ENCODE data around the gene GBX1. TPM values are rescaled to one million over a fixed set of nuclear protein-coding genes. Genes with fewer than 3 reads are reported as not detected.

GBX1 gene
- total and polyA plus RNA-seq, 5 experiments from 2014 or later = not detected

DNA sequence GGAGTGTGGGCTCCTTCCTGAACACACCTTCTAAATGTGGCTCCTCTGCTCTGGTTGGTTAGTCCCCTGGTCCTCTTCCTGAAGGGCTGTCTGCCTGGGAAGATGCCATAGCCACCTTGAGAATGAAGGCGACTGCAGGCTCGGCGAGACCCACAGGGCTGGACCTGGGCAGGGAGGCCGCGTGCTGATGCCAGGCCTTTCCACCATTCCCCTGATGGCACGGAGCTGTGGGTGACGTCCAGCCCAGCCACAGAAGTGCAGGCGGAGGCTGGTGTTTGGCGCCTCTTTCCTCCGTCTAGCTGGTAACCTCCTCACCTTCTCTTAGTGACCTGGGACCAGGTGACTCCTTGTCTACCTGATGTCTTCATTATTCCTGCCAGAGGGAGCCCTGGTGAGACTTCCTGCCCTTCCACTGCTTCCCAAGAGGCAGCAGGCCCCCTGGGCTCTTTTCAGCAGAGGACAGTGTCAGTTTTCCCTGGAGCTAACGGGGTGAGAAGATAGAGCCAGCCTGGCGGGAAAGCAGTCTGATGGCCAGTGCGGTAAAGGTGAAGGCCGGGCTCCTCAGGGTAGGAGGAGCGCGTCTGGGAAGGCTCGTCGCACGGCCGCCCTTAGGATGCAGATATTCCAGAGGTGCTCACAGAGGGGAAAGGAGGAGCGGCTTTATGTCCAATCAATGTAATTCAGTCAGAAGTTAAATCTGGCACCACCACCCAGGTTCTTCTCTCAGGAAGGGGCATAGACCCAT, 34.9 kb downstream of the GBX1 start:
- H3K27me3 Mint-ChIP-seq = peaks cover 0 to 1% (median 0%) of the 10 kb centered on the region in 5 donors
- DNase-seq = no peak
- no peak for ATAC-seq
- H3K4me1 Mint-ChIP-seq = no peaks in the 10 kb centered on the region
- H3K27ac Mint-ChIP-seq = no peak overlapping the region
- POLR2A ChIA-PET = no interaction called here
- no peak overlapping the region for H3K4me3 Mint-ChIP-seq
- peaks cover 0 to 43% (median 2%) of the 10 kb centered on the region in 3 donors for H3K36me3 Mint-ChIP-seq
- no peaks in the 10 kb centered on the region for H3K9me3 Mint-ChIP-seq

GRCh38 chr7:151131592-151132293, 35.8 kb downstream of the GBX1 start:
- no peak for DNase-seq
- H3K36me3 Mint-ChIP-seq = peaks cover 0 to 43% (median 2%) of the 10 kb centered on the region in 3 donors

GRCh38 chr7:151131224-151131591, 36.3 kb downstream of the GBX1 start:
- peaks cover 0 to 1% (median 0%) of the 10 kb centered on the region in 5 donors for H3K27me3 Mint-ChIP-seq
- DNase-seq = no peak
- ATAC-seq = no peak
- POLR2A ChIA-PET = no interaction called here
- H3K9me3 Mint-ChIP-seq = no peaks in the 10 kb centered on the region
- no peak overlapping the region for H3K4me3 Mint-ChIP-seq
- H3K4me1 Mint-ChIP-seq = no peaks in the 10 kb centered on the region
- no peak overlapping the region for H3K27ac Mint-ChIP-seq
- H3K36me3 Mint-ChIP-seq = peaks cover 0 to 38% (median 2%) of the 10 kb centered on the region in 3 donors

More at GRCh38 chr7:151131592-151132293, 35.8 kb downstream of the GBX1 start:
- Mint-ChIP-seq H3K9me3 (no peaks in the 10 kb centered on the region), H3K4me3 (no peak overlapping the region), H3K27ac (peak overlapping the region in 1 of 10 donors; percentile 6), H3K4me1 (no peaks in the 10 kb centered on the region), H3K27me3 (peaks cover 0 to 1% (median 0%) of the 10 kb centered on the region in 5 donors)
- no peak for ATAC-seq
- POLR2A ChIA-PET = no interaction called here

DNA sequence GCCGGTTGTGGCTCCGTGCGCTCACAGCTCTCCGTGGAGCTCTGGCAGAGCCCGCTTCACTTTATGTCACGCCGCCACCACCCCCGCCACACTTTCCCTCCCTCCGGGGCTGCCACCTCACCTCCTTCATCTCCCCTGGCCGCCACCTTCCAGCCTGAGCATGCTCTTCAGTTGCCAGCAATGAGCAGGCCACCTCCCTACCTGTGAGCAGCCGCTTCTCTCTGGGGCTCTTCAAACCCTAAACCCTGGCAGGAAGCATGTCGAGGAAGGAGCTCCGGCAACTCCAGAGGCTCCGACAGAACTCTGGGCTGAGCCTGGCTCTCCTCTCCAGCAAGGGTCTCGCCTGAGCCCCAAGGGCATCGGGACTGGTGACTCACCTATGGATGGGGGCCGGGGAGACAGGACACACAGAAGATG, 36.7 kb downstream of the GBX1 start:
- Mint-ChIP-seq H3K9me3 (no peaks in the 10 kb centered on the region), H3K4me1 (no peaks in the 10 kb centered on the region), H3K27me3 (peaks cover 0 to 1% (median 0%) of the 10 kb centered on the region in 5 donors), H3K36me3 (peaks cover 0 to 36% (median 2%) of the 10 kb centered on the region in 3 donors), H3K4me3 (no peak overlapping the region), H3K27ac (no peak overlapping the region)
- POLR2A ChIA-PET = no interaction called here
- ATAC-seq = no peak
- no peak for DNase-seq

DNA sequence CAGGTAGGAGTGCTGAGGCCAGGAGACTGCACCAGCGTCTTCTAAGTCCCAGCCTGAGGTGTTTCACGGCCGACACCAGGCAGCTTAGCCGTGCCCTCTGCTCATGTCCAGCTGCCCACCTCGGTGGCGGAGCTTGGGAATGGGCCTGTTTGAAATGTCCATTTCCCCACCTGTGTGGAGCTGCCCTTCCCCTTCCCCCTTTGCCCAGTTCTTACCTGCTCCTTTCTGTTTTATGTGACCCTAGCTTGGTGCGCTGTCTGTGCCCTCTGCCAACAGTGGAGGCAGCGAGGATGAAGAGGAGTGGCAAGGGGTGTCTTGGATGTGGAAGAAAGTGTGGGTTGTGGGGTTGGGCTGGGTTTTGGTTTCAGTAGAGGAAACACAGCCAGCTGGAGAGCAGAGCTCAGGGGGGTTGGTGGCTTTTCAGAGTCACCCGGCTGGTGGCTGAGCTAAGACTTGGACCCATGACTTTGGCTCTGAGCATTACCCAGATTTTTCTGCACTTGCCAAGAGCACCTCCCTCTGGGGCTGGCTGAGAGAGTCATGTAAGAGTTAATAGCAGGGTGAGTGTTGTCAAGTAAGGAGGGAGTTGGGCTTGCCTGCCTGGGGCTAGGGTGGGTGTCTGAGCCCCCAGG, 37.4 kb downstream of the GBX1 start:
- peaks cover 0 to 8% (median 0%) of the 10 kb centered on the region in 5 donors for H3K27me3 Mint-ChIP-seq
- no peaks in the 10 kb centered on the region for H3K4me1 Mint-ChIP-seq
- peaks cover 0 to 35% (median 3%) of the 10 kb centered on the region in 3 donors for H3K36me3 Mint-ChIP-seq
- DNase-seq (no peak), ATAC-seq (no peak)
- POLR2A ChIA-PET = no interaction called here
- no peaks in the 10 kb centered on the region for H3K9me3 Mint-ChIP-seq
- H3K27ac Mint-ChIP-seq = no peak overlapping the region
- no peak overlapping the region for H3K4me3 Mint-ChIP-seq

DNA sequence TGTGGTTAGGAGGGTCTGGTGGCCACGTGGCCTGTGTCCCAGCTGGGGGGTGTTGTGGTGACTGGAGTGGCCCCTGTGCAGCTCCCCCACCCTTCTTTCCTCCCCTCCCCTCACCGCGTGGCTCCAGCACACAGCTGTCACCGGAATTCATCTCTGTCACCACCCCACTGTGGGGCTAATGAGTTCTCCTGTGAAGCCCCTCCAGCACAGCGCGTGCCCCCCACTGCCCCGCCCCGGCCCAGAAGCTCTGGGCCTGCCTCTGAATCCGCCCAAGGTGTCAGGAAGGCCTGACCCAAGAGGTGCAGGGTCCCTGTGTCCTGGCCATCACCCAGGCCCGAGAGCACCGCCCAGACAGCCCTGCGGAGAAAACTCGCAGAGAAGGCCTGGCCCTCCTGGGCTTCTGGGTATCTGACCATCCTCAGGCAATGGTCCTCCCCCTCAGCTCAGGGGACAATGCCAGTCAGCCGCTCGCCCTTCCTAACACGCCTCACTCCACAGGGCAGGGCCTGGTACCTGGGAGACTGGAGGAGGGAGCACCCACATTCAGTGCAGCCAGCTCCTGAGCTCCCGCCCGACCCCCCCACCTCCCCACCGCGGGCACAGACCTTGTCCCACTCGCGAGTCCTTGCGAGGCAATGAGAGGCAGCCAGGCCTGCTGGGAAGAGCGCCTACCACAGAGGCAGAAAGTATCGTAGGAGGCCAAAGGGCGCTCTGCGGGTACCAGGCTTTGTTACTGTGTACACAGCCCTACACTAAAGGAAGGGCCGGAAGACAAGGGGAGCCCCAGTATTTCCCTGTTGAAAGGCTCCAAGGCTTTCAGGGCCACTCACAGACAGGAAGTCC, 38.2 kb downstream of the GBX1 start:
- Mint-ChIP-seq H3K4me3 (no peak overlapping the region), H3K27me3 (peaks cover 0 to 12% (median 0%) of the 10 kb centered on the region in 5 donors), H3K27ac (no peak overlapping the region), H3K9me3 (no peaks in the 10 kb centered on the region), H3K4me1 (no peaks in the 10 kb centered on the region), H3K36me3 (peaks cover 0 to 34% (median 7%) of the 10 kb centered on the region in 3 donors)
- POLR2A ChIA-PET = no interaction called here
- ATAC-seq = no peak
- no peak for DNase-seq

DNA sequence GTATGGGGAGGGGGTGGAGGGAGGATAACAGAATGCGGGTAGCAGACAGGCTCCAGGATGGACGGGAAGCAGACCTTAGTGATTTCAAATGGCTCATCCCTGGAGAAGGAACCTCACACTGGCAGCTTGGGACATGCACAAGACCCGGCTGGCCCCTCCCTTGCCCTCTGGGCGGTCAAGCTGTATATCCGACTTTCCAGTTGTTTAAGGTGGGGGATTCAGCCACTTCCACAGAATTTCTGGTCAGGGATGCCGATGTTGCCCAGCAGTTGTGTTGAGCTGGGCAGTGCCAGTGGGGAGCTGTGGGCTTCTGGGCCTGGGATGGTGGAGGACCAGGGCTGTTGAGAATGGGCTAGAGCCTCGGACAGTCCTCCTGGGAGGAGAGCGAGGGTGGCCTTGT, 38.8 kb downstream of the GBX1 start:
- peak overlapping the region in 1 of 10 donors; percentile 40 for H3K27ac Mint-ChIP-seq

GRCh38 chr7:151128144-151128543, 39.4 kb downstream of the GBX1 start:
- Mint-ChIP-seq H3K9me3 (no peaks in the 10 kb centered on the region), H3K36me3 (peaks cover 0 to 42% (median 7%) of the 10 kb centered on the region in 3 donors), H3K4me3 (no peak overlapping the region), H3K27me3 (peaks cover 0 to 16% (median 0%) of the 10 kb centered on the region in 5 donors), H3K4me1 (peaks cover 0 to 8% (median 5%) of the 10 kb centered on the region in 4 donors), H3K27ac (no peak overlapping the region)
- POLR2A ChIA-PET = interaction anchor here (0.7 kb wide), 1 partner anchor 54 kb away, joined by 3 read pairs; no protein-coding TSS in a partner anchor
- DNase-seq (no peak), ATAC-seq (no peak)

More for the DNA sequence above, 38.8 kb downstream of the GBX1 start:
- H3K4me1 Mint-ChIP-seq = peaks cover 0 to 6% (median 3%) of the 10 kb centered on the region in 4 donors
- DNase-seq = no peak
- no peaks in the 10 kb centered on the region for H3K9me3 Mint-ChIP-seq
- ATAC-seq = no peak
- peaks cover 0 to 17% (median 0%) of the 10 kb centered on the region in 5 donors for H3K27me3 Mint-ChIP-seq
- POLR2A ChIA-PET = no interaction called here
- H3K36me3 Mint-ChIP-seq = peaks cover 0 to 37% (median 7%) of the 10 kb centered on the region in 3 donors
- no peak overlapping the region for H3K4me3 Mint-ChIP-seq

- H3K4me1 Mint-ChIP-seq = peaks cover 0 to 8% (median 6%) of the 10 kb centered on the region in 4 donors
- no peak for ATAC-seq
- peaks cover 0 to 16% (median 0%) of the 10 kb centered on the region in 5 donors for H3K27me3 Mint-ChIP-seq
- H3K9me3 Mint-ChIP-seq = no peaks in the 10 kb centered on the region
- no peak overlapping the region for H3K27ac Mint-ChIP-seq
- H3K4me3 Mint-ChIP-seq = no peak overlapping the region
- no peak for DNase-seq
- H3K36me3 Mint-ChIP-seq = peaks cover 0 to 38% (median 7%) of the 10 kb centered on the region in 3 donors
- POLR2A ChIA-PET = no interaction called here
Measured at GRCh38 chr7:151126491-151127137, 40.9 kb downstream of the GBX1 start.

GRCh38 chr7:151125846-151126481, 41.5 kb downstream of the GBX1 start:
- no peak for DNase-seq
- Mint-ChIP-seq H3K27me3 (peaks cover 0 to 16% (median 0%) of the 10 kb centered on the region in 5 donors), H3K4me1 (peaks cover 0 to 9% (median 6%) of the 10 kb centered on the region in 4 donors), H3K4me3 (peak overlapping the region in 2 of 10 donors; percentile 25 to 35), H3K36me3 (peaks cover 0 to 38% (median 7%) of the 10 kb centered on the region in 3 donors), H3K9me3 (no peaks in the 10 kb centered on the region), H3K27ac (no peak overlapping the region)
- POLR2A ChIA-PET = no interaction called here
- no peak for ATAC-seq

DNA sequence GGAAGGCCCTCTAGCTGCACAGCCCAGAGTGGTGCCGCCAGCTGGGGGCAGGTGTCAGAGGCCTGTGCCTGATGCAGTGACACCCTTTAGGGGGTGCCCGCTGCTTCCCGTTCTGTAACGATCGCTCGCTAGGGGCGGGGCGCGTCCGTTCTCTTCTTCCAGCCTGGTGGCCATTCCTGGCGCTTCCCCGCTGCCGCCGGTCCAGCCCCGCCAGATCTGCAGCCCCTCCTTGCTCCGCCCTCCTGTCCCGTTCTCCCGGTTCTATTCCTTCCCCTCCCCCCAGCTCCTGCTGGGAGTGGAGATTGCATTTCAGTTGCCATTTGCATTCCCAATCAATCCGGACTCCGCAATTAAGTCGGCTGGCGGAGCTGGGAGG, 42.0 kb downstream of the GBX1 start:
- POLR2A ChIA-PET = no interaction called here

More for the DNA sequence above, 42.0 kb downstream of the GBX1 start:
- no peak for DNase-seq
- peaks cover 0 to 9% (median 6%) of the 10 kb centered on the region in 4 donors for H3K4me1 Mint-ChIP-seq
- peaks cover 0 to 16% (median 0%) of the 10 kb centered on the region in 5 donors for H3K27me3 Mint-ChIP-seq
- ATAC-seq = no peak
- H3K36me3 Mint-ChIP-seq = peaks cover 0 to 40% (median 7%) of the 10 kb centered on the region in 3 donors
- H3K27ac Mint-ChIP-seq = no peak overlapping the region
- H3K9me3 Mint-ChIP-seq = no peaks in the 10 kb centered on the region
- peak overlapping the region in 2 of 10 donors; percentile 25 to 35 for H3K4me3 Mint-ChIP-seq
